ENCODE data around the gene FOXS1.

The FOXS1 gene

DNA sequence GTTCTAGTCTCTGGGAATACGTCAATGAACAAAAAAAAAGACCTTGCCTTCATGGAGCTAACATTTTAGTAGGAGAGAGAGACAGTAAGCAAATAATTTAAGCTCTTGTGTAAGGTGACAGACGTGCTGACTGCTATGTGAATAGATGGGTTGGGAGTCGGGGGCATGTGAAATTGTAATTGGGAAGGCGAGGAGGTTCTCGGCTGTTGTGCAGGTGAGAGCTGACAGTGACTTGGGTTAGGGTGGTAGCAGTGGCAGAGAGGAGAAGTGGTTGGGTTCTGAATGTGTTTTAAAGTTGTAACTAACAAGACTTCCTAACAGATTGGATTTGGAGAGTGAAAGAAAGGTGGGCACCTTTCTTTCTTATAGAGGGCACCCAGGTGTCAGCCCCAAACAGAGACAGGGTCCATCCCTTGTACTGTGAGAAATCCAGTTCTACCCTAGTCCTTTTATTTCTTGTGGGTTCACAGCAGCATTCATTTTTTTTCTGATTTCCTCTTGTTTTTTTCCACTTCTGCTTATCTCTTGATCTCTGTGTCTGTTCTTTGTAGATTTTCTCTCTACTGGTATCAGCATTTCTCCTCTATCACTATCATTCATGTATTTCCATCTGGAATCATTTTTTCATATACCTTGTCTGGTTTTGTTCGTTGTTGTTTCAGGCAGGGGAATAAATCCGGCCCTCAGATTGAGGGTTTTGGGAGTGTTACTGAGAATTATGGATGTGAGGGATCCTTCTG, 41.7 kb downstream of the FOXS1 start:
- H3K4me3 ChIP-seq (ENCODE audit: low read length): no peak overlapping the region
- peaks cover 3% of the 10 kb centered on the region; the same call in 1 of the 2 replicates for H3F3A ChIP-seq (ENCODE audit: control insufficient read depth, insufficient read depth)
- H4K20me1 ChIP-seq (ENCODE audit: control insufficient read depth, insufficient read depth, low read depth, low read length): no peaks in the 10 kb centered on the region
- H3K4me1 ChIP-seq (ENCODE audit: control insufficient read depth, low read length): no peaks in the 10 kb centered on the region
- no peaks in the 10 kb centered on the region for H3K9me2 ChIP-seq (replicated peaks; ENCODE audit: control insufficient read depth, low read length)
- H3K79me2 ChIP-seq (ENCODE audit: control insufficient read depth, low read length): no peaks in the 10 kb centered on the region
- TF ChIP-seq EZH2phosphoT487 (IDR thresholded peaks at IDR 0.05; ENCODE audit: borderline replicate concordance, low read length) (no peak), CTCF (IDR thresholded peaks at IDR 0.05; ENCODE audit: low read depth, low read length, poor library complexity, severe bottlenecking) (no peak)
- H3K4me2 ChIP-seq (ENCODE audit: low read length): no peak overlapping the region
- no peaks in the 10 kb centered on the region for H3K27me3 ChIP-seq (ENCODE audit: control insufficient read depth, low read length)
- no peak overlapping the region for H3K27ac ChIP-seq (ENCODE audit: low read depth, low read length)
- H3K9me3 ChIP-seq (ENCODE audit: control insufficient read depth, insufficient read depth, low read length): no peaks in the 10 kb centered on the region
- H3K36me3 ChIP-seq (ENCODE audit: control insufficient read depth, low read length): peaks cover 61% of the 10 kb centered on the region

DNA sequence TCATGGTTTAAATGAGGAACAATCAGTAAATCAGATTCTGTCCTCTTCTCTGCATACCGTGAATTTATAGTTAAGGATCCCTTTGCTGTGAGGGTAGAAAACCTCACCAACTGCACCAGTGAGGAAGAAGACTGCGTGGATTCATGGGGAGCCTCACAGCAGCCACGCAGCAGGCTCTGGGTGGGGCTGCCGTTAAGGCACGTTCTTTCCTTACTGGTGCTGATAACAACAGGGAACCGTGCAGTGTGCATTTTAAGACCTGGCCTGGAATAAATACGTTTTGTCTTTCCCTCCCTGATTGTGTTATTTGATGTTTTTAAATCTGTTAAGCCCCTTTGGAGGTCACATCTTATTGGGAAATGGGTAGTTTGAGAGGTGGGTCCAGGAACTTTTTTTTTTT, 43.9 kb downstream of the FOXS1 start:
- Histone ChIP-seq H3K27me3 (ENCODE audit: control insufficient read depth, low read length) (no peaks in the 10 kb centered on the region), H3K9me3 (ENCODE audit: control insufficient read depth, insufficient read depth, low read length) (no peaks in the 10 kb centered on the region), H3F3A (ENCODE audit: control insufficient read depth, insufficient read depth) (peaks cover 3% of the 10 kb centered on the region; the same call in 1 of the 2 replicates), H4K20me1 (ENCODE audit: control insufficient read depth, insufficient read depth, low read depth, low read length) (no peaks in the 10 kb centered on the region), H3K27ac (ENCODE audit: low read depth, low read length) (no peak overlapping the region), H3K79me2 (ENCODE audit: control insufficient read depth, low read length) (no peaks in the 10 kb centered on the region), H3K4me1 (ENCODE audit: control insufficient read depth, low read length) (no peaks in the 10 kb centered on the region), H3K4me2 (ENCODE audit: low read length) (no peak overlapping the region), H3K9me2 (replicated peaks; ENCODE audit: control insufficient read depth, low read length) (no peaks in the 10 kb centered on the region), H3K4me3 (ENCODE audit: low read length) (no peak overlapping the region), H3K36me3 (ENCODE audit: control insufficient read depth, low read length) (peaks cover 79% of the 10 kb centered on the region)
- TF ChIP-seq CTCF (IDR thresholded peaks at IDR 0.05; ENCODE audit: low read depth, low read length, poor library complexity, severe bottlenecking) (no peak), EZH2phosphoT487 (IDR thresholded peaks at IDR 0.05; ENCODE audit: borderline replicate concordance, low read length) (no peak)

GRCh38 chr20:31797364-31797763, 48.0 kb downstream of the FOXS1 start:
- H3K4me2 ChIP-seq (ENCODE audit: low read length): no peak overlapping the region
- H3K9me2 ChIP-seq (replicated peaks; ENCODE audit: control insufficient read depth, low read length): no peaks in the 10 kb centered on the region
- no peak overlapping the region for H3K4me3 ChIP-seq (ENCODE audit: low read length)
- H4K20me1 ChIP-seq (ENCODE audit: control insufficient read depth, insufficient read depth, low read depth, low read length): no peaks in the 10 kb centered on the region
- peaks cover 3% of the 10 kb centered on the region; the same call in 1 of the 2 replicates for H3F3A ChIP-seq (ENCODE audit: control insufficient read depth, insufficient read depth)
- H3K36me3 ChIP-seq (ENCODE audit: control insufficient read depth, low read length): peaks cover 89% of the 10 kb centered on the region
- H3K27ac ChIP-seq (ENCODE audit: low read depth, low read length): no peak overlapping the region
- H3K9me3 ChIP-seq (ENCODE audit: control insufficient read depth, insufficient read depth, low read length): no peaks in the 10 kb centered on the region
- no peaks in the 10 kb centered on the region for H3K4me1 ChIP-seq (ENCODE audit: control insufficient read depth, low read length)
- no peak for TF ChIP-seq CTCF (IDR thresholded peaks at IDR 0.05; ENCODE audit: low read depth, low read length, poor library complexity, severe bottlenecking)
- no peak for TF ChIP-seq EZH2phosphoT487 (IDR thresholded peaks at IDR 0.05; ENCODE audit: borderline replicate concordance, low read length)
- H3K79me2 ChIP-seq (ENCODE audit: control insufficient read depth, low read length): no peaks in the 10 kb centered on the region
- no peaks in the 10 kb centered on the region for H3K27me3 ChIP-seq (ENCODE audit: control insufficient read depth, low read length)
